C4-2B (cell line): ENCODE measurements around the gene GOLT1A.

Experiments
- H3K27ac ChIP-seq: fragments of 450-650 bp; 2 replicates; pipeline ENCODE4 v1.5.1; 2017
- CTCF ChIP-seq: fragments of 450-650 bp; conservative IDR thresholded peaks from 2 replicates; pipeline ENCODE4 v1.5.1; 2017; ENCODE audit warnings: mild to moderate bottlenecking
- ZFX ChIP-seq: fragments of 450-650 bp; IDR thresholded peaks from 2 replicates; pipeline ENCODE4 v1.6.1; 2017

GOLT1A gene

DNA sequence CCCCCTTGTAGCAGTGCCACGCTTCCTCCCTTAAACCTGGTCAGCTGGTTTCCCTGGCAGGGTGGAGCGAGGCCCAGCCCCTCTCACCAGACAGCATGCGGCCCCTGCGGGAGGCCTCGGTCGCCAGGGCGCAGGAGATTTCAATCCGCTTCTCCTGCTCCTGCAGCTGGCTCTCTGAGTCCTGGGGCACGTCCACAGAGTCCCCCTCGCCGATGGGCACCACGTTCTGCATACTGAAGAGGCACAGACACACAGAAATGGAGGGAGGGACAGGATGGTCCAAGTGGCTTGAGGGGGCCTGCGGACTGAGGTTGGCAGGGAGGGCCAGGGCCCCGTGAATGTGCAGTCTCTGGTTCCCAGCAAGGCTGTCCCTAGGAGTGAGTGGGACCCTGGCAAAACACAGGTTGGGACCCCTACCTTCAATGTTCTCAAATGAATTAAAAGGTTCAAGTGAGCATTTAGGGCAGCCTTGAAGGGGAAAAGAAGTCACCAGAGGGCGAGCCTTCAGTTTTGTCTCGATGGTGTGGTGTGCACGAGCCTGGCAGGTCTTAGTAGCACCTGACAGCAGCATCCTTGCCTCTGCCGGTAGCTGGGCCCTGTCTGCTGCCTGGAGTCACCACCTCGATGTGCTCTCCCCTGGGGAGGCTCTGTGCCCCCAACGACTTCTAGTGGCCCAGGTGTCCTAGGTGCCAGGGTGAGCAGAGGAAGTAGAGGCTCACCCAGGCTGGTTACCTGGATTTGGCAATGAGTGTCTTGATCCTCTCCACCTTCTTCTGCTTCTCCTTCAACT, 14.4 kb upstream of the GOLT1A start:
- H3K27ac ChIP-seq = no peak overlapping the region
- TF ChIP-seq ZFX = no peak

- H3K27ac ChIP-seq = no peak overlapping the region; the same call in 1 of the 2 replicates
- TF ChIP-seq CTCF = no peak
- no peak for TF ChIP-seq ZFX
These were observed 13.6 kb upstream of the GOLT1A start for GRCh38 chr1:204227351-204227750.

DNA sequence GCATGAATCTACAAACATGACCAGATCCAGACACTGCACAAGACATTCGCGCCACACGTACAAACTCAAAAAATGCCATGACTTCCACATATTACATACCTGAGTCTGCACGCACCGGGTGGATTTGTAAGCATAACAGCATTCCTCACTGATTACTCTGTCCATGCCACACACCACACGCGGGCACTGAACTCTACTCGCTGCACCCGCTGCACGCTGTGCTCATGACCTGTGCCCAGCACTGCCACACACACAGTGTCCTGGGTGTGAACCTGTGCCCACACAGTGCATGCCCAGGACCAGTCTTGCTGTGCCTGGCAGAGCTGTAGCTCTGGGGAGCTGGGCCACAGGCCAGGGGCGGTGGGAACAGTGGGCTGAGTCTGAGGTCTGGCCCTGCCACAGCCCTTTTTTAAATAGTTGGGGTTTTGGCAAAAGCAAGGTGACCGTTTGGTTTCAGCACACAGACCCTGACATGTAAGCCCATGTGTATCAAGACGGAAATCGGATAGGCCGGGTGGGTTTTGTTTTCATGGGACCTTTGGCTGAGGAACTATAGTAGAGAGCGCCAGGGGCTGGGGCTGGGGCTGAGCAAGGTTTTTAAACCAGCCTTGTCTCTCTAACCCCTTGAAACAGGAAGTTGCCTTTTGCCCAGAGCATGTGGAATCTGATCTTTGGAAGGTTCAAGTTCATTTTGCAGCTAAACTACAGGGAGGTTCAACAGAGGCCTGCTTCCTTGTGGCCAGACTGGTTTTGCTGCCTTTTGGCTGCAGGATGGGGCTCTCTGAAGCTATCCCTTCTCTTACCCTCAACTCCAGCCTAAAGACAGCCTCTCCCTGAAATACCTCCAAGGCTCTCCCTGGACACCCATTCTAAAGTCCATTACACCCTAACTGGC, 12.3 kb upstream of the GOLT1A start:
- H3K27ac ChIP-seq = peak overlapping the region; percentile 66
- TF ChIP-seq ZFX (peak; percentile 58; the same call in 1 of the 2 replicates), CTCF (no peak)

DNA sequence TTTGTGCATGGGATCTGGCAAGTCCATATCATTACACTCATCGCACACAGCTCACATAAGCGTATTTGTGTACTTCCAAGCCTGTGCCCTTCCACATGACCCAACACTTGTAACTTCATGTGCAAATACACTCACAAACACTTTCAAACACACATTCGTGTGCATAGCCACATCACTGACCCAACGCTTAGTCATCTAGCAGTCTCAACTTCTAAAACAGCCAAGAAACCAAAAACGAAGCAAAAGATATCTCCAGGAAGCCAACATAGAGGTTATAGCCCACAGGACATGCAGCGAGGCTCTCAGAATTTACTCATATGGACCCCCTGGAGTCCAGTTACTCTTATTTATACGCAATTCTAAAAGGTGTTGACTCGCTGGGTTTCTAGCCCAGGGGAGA, 10.9 kb upstream of the GOLT1A start:
- no peak for TF ChIP-seq ZFX
- no peak for TF ChIP-seq CTCF
- no peak overlapping the region for H3K27ac ChIP-seq

- no peak for TF ChIP-seq ZFX
- TF ChIP-seq CTCF = no peak
- no peak overlapping the region for H3K27ac ChIP-seq
These were observed 9.5 kb upstream of the GOLT1A start for GRCh38 chr1:204223129-204223860.

- no peak overlapping the region for H3K27ac ChIP-seq
- no peak for TF ChIP-seq CTCF
- TF ChIP-seq ZFX = no peak
These were observed 8.9 kb upstream of the GOLT1A start for GRCh38 chr1:204222764-204223055.

DNA sequence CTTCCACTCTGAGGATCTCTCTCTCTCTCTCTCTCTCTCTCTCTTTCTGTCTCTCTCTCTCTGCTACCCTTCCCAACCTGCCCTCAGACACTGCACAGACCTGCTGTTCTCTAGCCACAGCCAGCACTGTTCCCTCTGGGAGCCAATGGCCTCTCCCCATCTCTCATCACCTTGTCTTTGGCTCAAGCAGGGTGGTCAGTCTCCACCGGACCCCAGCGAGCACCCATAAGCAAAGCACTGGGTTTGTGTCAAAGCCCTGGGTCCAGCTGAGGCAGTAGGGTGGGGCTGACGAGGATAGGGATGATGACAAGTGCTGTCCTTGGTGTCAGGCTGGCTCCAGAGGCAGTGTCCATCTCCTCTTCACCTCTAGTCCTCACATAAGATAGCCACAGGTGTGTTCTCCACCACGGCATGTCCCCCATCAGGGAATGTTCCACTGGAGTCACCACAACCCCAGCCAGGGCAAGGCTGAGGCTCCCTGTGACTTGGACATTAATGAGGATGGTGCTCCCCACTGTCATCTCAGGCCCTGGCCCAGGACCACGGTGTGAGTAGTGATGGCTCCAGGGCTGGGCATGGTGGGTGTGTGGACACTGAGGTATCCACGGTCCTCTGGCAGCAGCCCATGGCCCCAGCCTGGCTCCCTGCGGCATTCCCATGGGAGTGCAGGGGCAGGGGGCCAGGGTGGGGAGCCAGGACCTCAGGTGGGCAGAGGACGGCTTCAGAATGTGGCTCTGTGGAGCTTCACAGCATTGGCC, 8.4 kb upstream of the GOLT1A start:
- no peak for TF ChIP-seq CTCF
- no peak for TF ChIP-seq ZFX

More for the DNA sequence above, 8.4 kb upstream of the GOLT1A start:
- H3K27ac ChIP-seq = no peak overlapping the region
